GM12875 (cell line): Measurements from ENCODE around the gene PDE4D.

Source experiments
- H3K4me3 ChIP-seq: one replicate; pipeline ENCODE4 v1.5.1; 2011; ENCODE audit warnings: low read depth, low read length, control low read depth
- CTCF ChIP-seq: IDR thresholded peaks from 2 replicates; pipeline ENCODE4 v1.5.1; 2011; ENCODE audit warnings: low read depth, mild to moderate bottlenecking, control low read depth, inconsistent platforms, low read length, moderate library complexity, borderline replicate concordance; ENCODE audit not compliant: insufficient read depth

The PDE4D gene

GRCh38 chr5:58926541-58926935, 967.0 kb downstream of the PDE4D start:
- no peak for TF ChIP-seq CTCF
- H3K4me3 ChIP-seq, result no peak overlapping the region

- no peak overlapping the region for H3K4me3 ChIP-seq
- no peak for TF ChIP-seq CTCF
Measured at GRCh38 chr5:58925627-58926540, 967.6 kb downstream of the PDE4D start.

- TF ChIP-seq CTCF, result no peak
- no peak overlapping the region for H3K4me3 ChIP-seq
Measured at GRCh38 chr5:58924306-58924705, 969.2 kb downstream of the PDE4D start.

- TF ChIP-seq CTCF, result no peak
- no peak overlapping the region for H3K4me3 ChIP-seq
Measured at GRCh38 chr5:58923355-58923754, 970.2 kb downstream of the PDE4D start.

GRCh38 chr5:58922461-58923171, 970.9 kb downstream of the PDE4D start:
- TF ChIP-seq CTCF, result no peak
- H3K4me3 ChIP-seq, result no peak overlapping the region

- no peak for TF ChIP-seq CTCF
- no peak overlapping the region for H3K4me3 ChIP-seq
Measured at GRCh38 chr5:58921159-58921558, 972.4 kb downstream of the PDE4D start.
